ENCODE results near the gene WIPF2.

GRCh38 chr17:40248507-40248906, 29.4 kb downstream of the WIPF2 start:
- TF ChIP-seq POLR2A (IDR thresholded peaks at IDR 0.05; ENCODE audit: extremely low read depth, insufficient read length) (no peak), CTCF (IDR thresholded peaks at IDR 0.05; ENCODE audit: low read depth, low read length) (no peak)

All from NB4 (cell line).